CD14-positive monocyte (primary cell): ENCODE data around the gene PDGFB. TPM values are rescaled to one million over a fixed set of nuclear protein-coding genes. Genes with fewer than 3 reads are reported as not detected.

ENCODE experiments used
- DNase-seq, 3 donors: peaks; one replicate each; pipeline ENCODE4 v3.0.0-alpha.2; 2011 to 2022
- H2AFZ ChIP-seq: 2 replicates; pipeline ENCODE4 v1.6.0; 2012; ENCODE audit warnings: mild to moderate bottlenecking, low read depth, low read length, inconsistent platforms; ENCODE audit not compliant: insufficient read depth, poor library complexity, severe bottlenecking
- H3K27ac ChIP-seq, 2 donors: 1 replicate in 1 of 2; 2 replicates in 1 of 2; pipeline ENCODE4 v1.5.1; 2012 to 2013; ENCODE audit warnings: low read length in 2 of 2, control low read depth in 1 of 2, inconsistent platforms in 1 of 2, low read depth in 1 of 2, mild to moderate bottlenecking in 1 of 2
- H3K27me3 ChIP-seq, 2 donors: one replicate each; pipeline versions ENCODE4 v1.6.0 to v1.6.1; 2011 to 2013; ENCODE audit warnings: low read length in 2 of 2; ENCODE audit not compliant: control insufficient read depth in 2 of 2, insufficient read depth in 2 of 2
- H3K36me3 ChIP-seq, 2 donors: replicated peaks in 1 of 2; 1 replicate in 1 of 2; 2 replicates in 1 of 2; pipeline versions ENCODE4 v1.5.1 to v1.6.1; 2012 to 2013; ENCODE audit warnings: low read length in 2 of 2, control low read depth in 1 of 2, inconsistent platforms in 1 of 2, mild to moderate bottlenecking in 1 of 2; ENCODE audit not compliant: insufficient read depth in 2 of 2, control insufficient read depth in 1 of 2
- H3K4me1 ChIP-seq, 2 donors: 1 replicate in 1 of 2; 2 replicates in 1 of 2; pipeline versions ENCODE4 v1.5.1 to v1.6.1; 2012 to 2013; ENCODE audit warnings: low read length in 2 of 2, control low read depth in 1 of 2, inconsistent platforms in 1 of 2, mild to moderate bottlenecking in 1 of 2, moderate library complexity in 1 of 2; ENCODE audit not compliant: insufficient read depth in 2 of 2, control insufficient read depth in 1 of 2
- H3K4me2 ChIP-seq: replicated peaks from 2 replicates; pipeline ENCODE3; 2012; ENCODE audit warnings: low read length, moderate library complexity, mild to moderate bottlenecking; ENCODE audit not compliant: poor library complexity, severe bottlenecking; ENCODE audit errors: extremely low read depth
- H3K4me3 ChIP-seq, 3 experiments: fragments of 200-600 bp in 1 of 3; sonication (generic) in 1 of 3; replicated peaks in 1 of 3; 1 replicate in 2 of 3; 2 replicates in 1 of 3; pipeline ENCODE4 v1.5.1; 2011 to 2013; ENCODE audit warnings: low read length in 3 of 3, mild to moderate bottlenecking in 3 of 3, control low read depth in 2 of 3, low read depth in 2 of 3, inconsistent platforms in 1 of 3, moderate library complexity in 1 of 3
- H3K79me2 ChIP-seq: 2 replicates; pipeline ENCODE4 v1.6.0; 2012; ENCODE audit warnings: mild to moderate bottlenecking, control low read depth, inconsistent platforms, low read length, moderate library complexity; ENCODE audit not compliant: insufficient read depth
- H3K9ac ChIP-seq: 2 replicates; pipeline ENCODE4 v1.6.0; 2017; ENCODE audit warnings: low read length, mild to moderate bottlenecking; ENCODE audit not compliant: insufficient read depth, poor library complexity, severe bottlenecking
- H3K9me3 ChIP-seq, 2 donors: replicated peaks in 1 of 2; 1 replicate in 1 of 2; 2 replicates in 1 of 2; pipeline versions ENCODE4 v1.5.1 to v1.6.1; 2012 to 2013; ENCODE audit warnings: low read length in 2 of 2, control low read depth in 1 of 2; ENCODE audit not compliant: control insufficient read depth in 1 of 2, insufficient read depth in 1 of 2
- H4K20me1 ChIP-seq: 2 replicates; pipeline ENCODE4 v1.6.0; 2012; ENCODE audit warnings: mild to moderate bottlenecking, low read length, control low read depth, moderate library complexity; ENCODE audit not compliant: insufficient read depth
- H3K27ac Mint-ChIP-seq, 7 donors: one replicate each; pipeline ENCODE4 v1.8.0; 2020; ENCODE audit warnings: mild to moderate bottlenecking in 7 of 7, mixed read lengths in 7 of 7, moderate library complexity in 6 of 7, inconsistent platforms in 2 of 7
- H3K27me3 Mint-ChIP-seq, 3 donors: one replicate each; pipeline ENCODE4 v1.8.0; 2021 to 2022; ENCODE audit warnings: low read depth in 3 of 3, mild to moderate bottlenecking in 3 of 3, mixed read lengths in 3 of 3, moderate library complexity in 3 of 3, inconsistent platforms in 1 of 3
- H3K36me3 Mint-ChIP-seq, 2 donors: one replicate each; pipeline ENCODE4 v1.8.0; 2020; ENCODE audit warnings: mixed read lengths in 2 of 2, inconsistent platforms in 1 of 2, mild to moderate bottlenecking in 1 of 2
- H3K4me1 Mint-ChIP-seq: one replicate; pipeline ENCODE4 v1.8.0; 2020; ENCODE audit warnings: mild to moderate bottlenecking, mixed read lengths
- H3K4me3 Mint-ChIP-seq, 2 donors: one replicate each; pipeline ENCODE4 v1.8.0; 2020; ENCODE audit warnings: mild to moderate bottlenecking in 2 of 2, mixed read lengths in 2 of 2, moderate library complexity in 1 of 2
- H3K9me3 Mint-ChIP-seq, 7 donors: one replicate each; pipeline ENCODE4 v1.8.0; 2020 to 2022; ENCODE audit warnings: mixed read lengths in 7 of 7, mild to moderate bottlenecking in 6 of 7, moderate library complexity in 6 of 7, inconsistent platforms in 2 of 7
- WGBS: methylation state at CpG from one replicate; pipeline ENCODE4 v1.1.5; 2013; ENCODE audit warnings: missing lambda C conversion rate; ENCODE audit not compliant: insufficient coverage; 5-methylcytosine and 5-hydroxymethylcytosine counted together
- intact Hi-C, 2 donors: fragments of 100-400 bp; cut with micrococcal nuclease; formaldehyde crosslinking; loops; one replicate each; pipeline versions ENCODE4 v1.15.0 to v1.15.1; 2023
- polyA plus RNA-seq, 3 donors: library from polyadenylated mRNA; depleted of rRNA in 1 of 3; unstranded in 2 of 3; stranded (reverse) in 1 of 3; fragments of 300-500 nt in 2 of 3; fragments of >200 nt in 1 of 3; fragmentation: Illumina TruSeq in 2 of 3; gene quantifications; 1 replicate in 2 of 3; 2 replicates in 1 of 3; pipeline ENCODE4 v1.2.3, GENCODE V29; 2012 to 2021
- TF ChIP-seq, protein P1 (sequence below): fragments of 200-600 bp; IDR thresholded peaks from one replicate; pipeline ENCODE4 v1.8.0; 2022; ENCODE audit warnings: antibody characterized with exemption, mild to moderate bottlenecking

PDGFB gene
- polyA plus RNA-seq, 3 donors = 0.15 TPM; not detected in 2

GRCh38 chr22:39176143-39176713, 68.6 kb downstream of the PDGFB start:
- H3K9me3 ChIP-seq = no peaks in the 10 kb centered on the region
- TF ChIP-seq, protein P1, sequence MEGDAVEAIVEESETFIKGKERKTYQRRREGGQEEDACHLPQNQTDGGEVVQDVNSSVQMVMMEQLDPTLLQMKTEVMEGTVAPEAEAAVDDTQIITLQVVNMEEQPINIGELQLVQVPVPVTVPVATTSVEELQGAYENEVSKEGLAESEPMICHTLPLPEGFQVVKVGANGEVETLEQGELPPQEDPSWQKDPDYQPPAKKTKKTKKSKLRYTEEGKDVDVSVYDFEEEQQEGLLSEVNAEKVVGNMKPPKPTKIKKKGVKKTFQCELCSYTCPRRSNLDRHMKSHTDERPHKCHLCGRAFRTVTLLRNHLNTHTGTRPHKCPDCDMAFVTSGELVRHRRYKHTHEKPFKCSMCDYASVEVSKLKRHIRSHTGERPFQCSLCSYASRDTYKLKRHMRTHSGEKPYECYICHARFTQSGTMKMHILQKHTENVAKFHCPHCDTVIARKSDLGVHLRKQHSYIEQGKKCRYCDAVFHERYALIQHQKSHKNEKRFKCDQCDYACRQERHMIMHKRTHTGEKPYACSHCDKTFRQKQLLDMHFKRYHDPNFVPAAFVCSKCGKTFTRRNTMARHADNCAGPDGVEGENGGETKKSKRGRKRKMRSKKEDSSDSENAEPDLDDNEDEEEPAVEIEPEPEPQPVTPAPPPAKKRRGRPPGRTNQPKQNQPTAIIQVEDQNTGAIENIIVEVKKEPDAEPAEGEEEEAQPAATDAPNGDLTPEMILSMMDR = no peak
- WGBS = 92% methylated on average over 12 of the region's 23 CpGs
- H3K27ac ChIP-seq = no peak overlapping the region
- Mint-ChIP-seq H3K27me3 (peaks cover 18 to 40% (median 34%) of the 10 kb centered on the region in 3 donors), H3K27ac (no peak overlapping the region), H3K4me3 (no peak overlapping the region), H3K4me1 (peaks cover 17% of the 10 kb centered on the region), H3K36me3 (no peaks in the 10 kb centered on the region), H3K9me3 (peaks cover 0 to 2% (median 0%) of the 10 kb centered on the region in 7 donors)
- no peak overlapping the region for H2AFZ ChIP-seq
- no peak for DNase-seq
- peaks cover 8 to 11% of the 10 kb centered on the region in 2 donors for H3K4me1 ChIP-seq
- peaks cover 0 to 17% of the 10 kb centered on the region in 2 donors for H3K27me3 ChIP-seq
- no peaks in the 10 kb centered on the region for H4K20me1 ChIP-seq
- intact Hi-C loops = no loop called here
- no peaks in the 10 kb centered on the region for H3K36me3 ChIP-seq
- H3K79me2 ChIP-seq = no peaks in the 10 kb centered on the region
- no peak overlapping the region for H3K4me2 ChIP-seq
- no peak overlapping the region for H3K9ac ChIP-seq
- no peak overlapping the region for H3K4me3 ChIP-seq

GRCh38 chr22:39175353-39176142, 69.2 kb downstream of the PDGFB start:
- intact Hi-C loops = no loop called here
- no peak for DNase-seq
- no peak overlapping the region for H2AFZ ChIP-seq
- peaks cover 22% of the 10 kb centered on the region for H3K4me1 Mint-ChIP-seq
- peaks cover 0 to 20% of the 10 kb centered on the region in 2 donors for H3K27me3 ChIP-seq
- H3K9me3 Mint-ChIP-seq = no peaks in the 10 kb centered on the region
- no peaks in the 10 kb centered on the region for H3K9me3 ChIP-seq
- peaks cover 19 to 44% (median 37%) of the 10 kb centered on the region in 3 donors for H3K27me3 Mint-ChIP-seq
- H3K4me1 ChIP-seq = peaks cover 11 to 12% of the 10 kb centered on the region in 2 donors
- WGBS = 93% methylated on average over 15 of the region's 18 CpGs
- TF ChIP-seq, protein P1 = no peak
- H3K4me3 Mint-ChIP-seq = no peak overlapping the region
- no peaks in the 10 kb centered on the region for H3K36me3 ChIP-seq
- H3K27ac ChIP-seq = no peak overlapping the region
- no peak overlapping the region for H3K4me3 ChIP-seq
- H3K9ac ChIP-seq = no peak overlapping the region
- no peak overlapping the region for H3K27ac Mint-ChIP-seq
- H3K79me2 ChIP-seq = no peaks in the 10 kb centered on the region
- no peak overlapping the region for H3K4me2 ChIP-seq
- no peaks in the 10 kb centered on the region for H3K36me3 Mint-ChIP-seq
- no peaks in the 10 kb centered on the region for H4K20me1 ChIP-seq
